GM21619 (cell line): ENCODE measurements around the gene KDM6B.

Experiments
- ATAC-seq: cut with Tn5 transposase; IDR thresholded peaks from one replicate; pipeline ENCODE4 v1.9.1; 2021; ENCODE audit not compliant: unreplicated experiment

KDM6B gene

GRCh38 chr17:7839190-7839875 is 5.3 kb downstream of the KDM6B start:
- ATAC-seq, result no peak

- no peak for ATAC-seq
These were observed 5.9 kb downstream of the KDM6B start for GRCh38 chr17:7839876-7840261.

GRCh38 chr17:7840441-7840840 is 6.4 kb downstream of the KDM6B start:
- no peak for ATAC-seq

- ATAC-seq, result no peak
These were observed 6.9 kb downstream of the KDM6B start for GRCh38 chr17:7840875-7841274.

GRCh38 chr17:7841396-7841914 is 7.4 kb downstream of the KDM6B start:
- ATAC-seq, result peak; percentile 17

- ATAC-seq, result peak; percentile 13
These were observed 7.9 kb downstream of the KDM6B start for GRCh38 chr17:7841915-7842379.

- ATAC-seq, result peak; percentile 22
These were observed 8.6 kb downstream of the KDM6B start for GRCh38 chr17:7842380-7843256.

GRCh38 chr17:7843257-7843535 is 9.2 kb downstream of the KDM6B start:
- ATAC-seq, result no peak

GRCh38 chr17:7843536-7844291 is 9.7 kb downstream of the KDM6B start:
- no peak for ATAC-seq

GRCh38 chr17:7844292-7845154 is 10.5 kb downstream of the KDM6B start:
- ATAC-seq, result peak; percentile 37

- ATAC-seq, result no peak
These were observed 11.5 kb downstream of the KDM6B start for GRCh38 chr17:7845359-7846062.

- ATAC-seq, result no peak
These were observed 12.2 kb downstream of the KDM6B start for GRCh38 chr17:7846063-7846735.

GRCh38 chr17:7846765-7847661 is 13.0 kb downstream of the KDM6B start:
- no peak for ATAC-seq

- ATAC-seq, result no peak
These were observed 14.1 kb downstream of the KDM6B start for GRCh38 chr17:7848131-7848579.

GRCh38 chr17:7848739-7849129 is 14.7 kb downstream of the KDM6B start:
- ATAC-seq, result no peak

- no peak for ATAC-seq
These were observed 15.2 kb downstream of the KDM6B start for GRCh38 chr17:7849130-7849750.

- no peak for ATAC-seq
These were observed 15.9 kb downstream of the KDM6B start for GRCh38 chr17:7849751-7850504.
